ENCODE results near the gene TDRKH.
"Not testable (repeated sequence)": the region's sequence is repeated elsewhere in the genome, so short reads cannot be mapped to it uniquely, and the experiment has no call there.

The TDRKH gene

DNA sequence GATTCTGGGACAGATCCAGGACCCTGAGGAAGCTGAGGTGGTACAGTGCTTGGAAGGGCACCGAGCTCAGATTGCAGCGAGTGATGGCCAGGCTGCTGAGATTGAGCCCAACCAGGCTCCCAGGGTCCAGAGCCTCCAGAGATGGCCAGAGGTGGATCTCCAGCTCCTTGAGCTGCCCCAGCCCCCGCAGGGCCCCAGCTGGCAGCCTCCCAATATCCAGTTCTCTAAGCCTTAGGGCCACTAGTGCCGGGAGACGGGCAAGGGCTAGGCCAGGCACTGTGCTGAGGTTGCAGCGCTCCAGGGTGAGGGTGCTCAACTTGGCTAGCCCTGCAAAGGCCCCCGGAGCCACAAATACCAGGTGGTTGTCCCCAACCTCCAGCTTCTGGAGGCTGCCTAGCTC, 11.5 kb upstream of the TDRKH start:
- DNase-seq (ENCODE audit: low spot score): no peak

DNA sequence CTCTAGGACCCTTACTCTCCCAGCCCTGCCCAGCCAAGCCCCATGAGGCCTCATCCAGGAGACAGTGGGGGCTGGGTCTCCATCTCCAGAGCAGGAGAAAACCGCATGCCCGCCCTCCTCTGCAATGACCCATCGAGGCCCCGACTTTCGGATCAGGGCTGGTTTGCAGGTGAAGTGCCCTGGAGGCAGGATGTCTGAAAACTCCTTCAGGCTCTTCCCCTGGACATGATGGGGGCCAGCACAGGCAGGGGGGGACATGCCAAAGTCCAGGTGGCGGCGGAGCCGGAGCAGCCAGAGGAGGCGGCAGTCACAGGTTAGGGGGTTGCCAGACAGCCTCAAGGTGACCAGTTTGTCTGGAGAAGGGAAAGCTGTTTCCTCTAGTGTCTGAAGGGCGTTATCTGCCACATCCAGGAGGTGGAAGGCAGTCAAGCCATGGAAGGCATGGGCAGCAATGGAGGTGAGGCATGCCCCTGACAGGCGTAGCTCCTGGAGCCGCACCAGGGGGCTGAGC, 11.1 kb upstream of the TDRKH start:
- no peak for DNase-seq (ENCODE audit: low spot score)

DNA sequence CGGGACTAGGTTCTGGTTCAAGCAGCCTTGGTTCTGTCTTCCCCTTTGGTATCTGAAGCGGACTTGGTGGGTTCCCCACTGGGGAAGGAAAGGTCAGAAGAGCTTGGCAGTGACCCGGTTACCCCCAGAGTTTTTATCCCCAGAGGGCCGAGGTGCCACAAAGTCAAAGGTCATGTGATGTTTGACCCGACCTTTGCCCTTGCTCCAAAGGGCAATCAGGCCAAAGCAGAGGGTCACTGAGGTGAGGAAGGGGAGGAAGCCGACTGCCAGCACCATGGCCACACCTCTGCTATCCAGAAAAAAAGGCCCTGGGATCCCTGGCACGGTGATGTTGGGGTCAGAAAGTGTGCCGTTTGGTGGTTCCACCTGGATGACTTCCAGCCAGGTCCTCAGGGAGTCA, 10.5 kb upstream of the TDRKH start:
- DNase-seq (ENCODE audit: low spot score): no peak

DNA sequence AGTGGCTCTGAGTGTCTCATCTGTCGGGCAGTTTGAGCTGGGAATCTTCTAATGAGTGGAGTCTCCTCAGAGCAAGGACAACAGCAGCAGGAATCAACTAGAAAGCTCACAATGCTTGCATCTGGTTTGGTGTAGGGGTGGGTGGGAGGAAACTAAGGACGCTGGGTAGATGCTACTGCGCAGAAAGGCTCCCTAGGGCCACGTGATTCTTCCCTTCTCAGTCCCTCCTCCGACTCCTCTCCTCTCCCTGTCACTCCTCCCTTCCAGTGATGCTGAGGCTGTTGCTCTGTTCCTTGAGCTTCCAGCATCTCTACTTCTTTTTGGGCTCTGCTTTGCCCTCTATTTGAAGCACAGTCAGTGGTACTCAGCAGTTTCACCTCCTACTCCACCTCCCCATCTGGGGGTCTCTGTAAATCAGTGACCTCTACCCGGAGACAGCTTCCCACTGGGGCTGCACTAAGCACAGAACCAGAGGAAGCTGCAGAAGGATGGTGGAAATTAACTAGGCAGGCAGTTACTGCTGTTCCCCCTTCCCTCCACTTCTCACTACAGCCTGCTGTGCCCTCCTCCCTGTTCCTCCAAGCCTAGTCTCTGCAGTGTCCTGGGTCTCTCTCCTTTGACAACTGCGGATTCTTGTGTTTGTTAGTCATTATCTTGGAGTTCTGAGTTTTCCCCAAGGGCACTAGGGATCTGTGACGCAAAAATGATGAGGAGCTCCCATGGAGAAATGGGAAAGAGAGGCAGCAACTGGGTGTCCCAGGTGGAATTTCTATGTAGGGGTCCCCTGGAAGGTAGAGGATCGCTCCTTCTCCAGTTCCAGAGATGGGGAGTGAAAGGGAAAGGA, 9.1 kb upstream of the TDRKH start:
- peak; percentile 56 for DNase-seq (ENCODE audit: low spot score)

DNA sequence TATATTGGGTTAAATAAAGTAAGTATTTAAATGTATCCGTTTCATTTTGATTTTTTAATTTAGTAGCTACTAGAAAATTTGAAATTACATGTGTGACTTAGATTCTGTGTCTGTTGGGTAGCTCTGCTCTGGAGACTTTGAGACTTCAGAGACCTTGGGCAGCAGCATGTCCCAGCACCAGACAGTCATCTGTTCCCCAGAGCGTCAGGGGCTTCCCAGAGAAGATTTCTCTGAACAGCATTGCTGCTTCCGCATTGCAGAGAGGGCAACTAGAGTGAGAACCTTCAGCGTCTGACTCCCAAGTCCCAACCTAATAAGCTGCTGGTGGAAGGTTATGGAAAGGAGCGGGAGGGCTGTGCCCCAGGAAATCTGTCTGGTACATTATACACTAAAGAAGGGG, 8.3 kb upstream of the TDRKH start:
- DNase-seq (ENCODE audit: low spot score): no peak

DNA sequence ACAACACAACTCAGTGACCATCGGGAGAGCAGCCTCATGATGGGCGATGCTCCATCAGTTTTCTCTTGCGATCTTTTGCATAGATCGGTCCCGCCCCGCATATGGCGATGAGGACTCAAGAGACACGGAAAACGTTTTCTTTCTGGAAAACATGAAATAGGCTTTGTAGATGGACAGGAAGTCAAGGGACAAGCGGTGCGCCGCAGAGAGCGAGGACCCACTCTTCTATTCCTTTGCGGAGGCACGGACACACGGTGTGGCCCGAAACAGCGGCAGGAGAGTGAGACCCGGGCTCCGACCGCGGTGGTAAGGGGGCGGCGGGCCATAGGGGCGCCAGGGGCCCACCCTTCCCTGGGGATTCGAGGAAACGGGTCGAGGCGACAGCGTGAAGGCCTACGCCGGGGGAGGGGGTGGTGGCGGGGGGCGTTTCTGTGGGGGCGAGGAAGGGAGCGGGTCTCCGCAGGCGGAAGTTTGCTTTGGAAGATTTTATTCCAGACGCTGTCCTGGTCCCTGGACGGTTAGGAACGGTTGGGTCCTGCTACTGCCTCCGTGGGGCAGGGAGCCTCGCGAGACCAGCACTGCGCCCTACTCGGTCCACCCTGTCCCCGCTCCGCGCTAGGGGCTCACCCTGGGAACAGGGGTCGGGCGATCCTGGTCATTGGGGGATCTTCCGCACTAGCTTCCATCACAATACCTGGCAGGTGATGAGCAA, 796 bp upstream of the TDRKH start:
- peak; percentile 58 for DNase-seq (ENCODE audit: low spot score)

DNA sequence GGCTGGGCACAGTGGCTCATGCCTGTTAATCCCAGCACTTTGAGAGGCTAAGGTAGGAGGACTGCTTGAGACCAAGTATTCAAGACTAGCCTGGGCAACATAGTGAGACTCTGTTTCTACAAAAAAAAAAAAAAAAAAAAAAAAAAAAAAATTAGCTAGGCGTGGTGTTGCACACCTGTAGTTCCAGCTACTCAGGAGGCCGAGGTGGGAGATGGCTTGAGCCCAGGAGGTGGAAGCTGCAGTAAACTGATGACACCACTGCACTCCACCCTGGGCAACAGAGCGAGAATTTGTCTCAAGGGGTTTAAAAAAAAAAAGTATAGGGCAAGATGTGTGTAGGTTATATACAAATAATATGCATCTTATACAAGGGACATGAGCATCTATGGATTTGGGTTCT, 2.6 kb downstream of the TDRKH start:
- DNase-seq (ENCODE audit: low spot score): no peak

DNA sequence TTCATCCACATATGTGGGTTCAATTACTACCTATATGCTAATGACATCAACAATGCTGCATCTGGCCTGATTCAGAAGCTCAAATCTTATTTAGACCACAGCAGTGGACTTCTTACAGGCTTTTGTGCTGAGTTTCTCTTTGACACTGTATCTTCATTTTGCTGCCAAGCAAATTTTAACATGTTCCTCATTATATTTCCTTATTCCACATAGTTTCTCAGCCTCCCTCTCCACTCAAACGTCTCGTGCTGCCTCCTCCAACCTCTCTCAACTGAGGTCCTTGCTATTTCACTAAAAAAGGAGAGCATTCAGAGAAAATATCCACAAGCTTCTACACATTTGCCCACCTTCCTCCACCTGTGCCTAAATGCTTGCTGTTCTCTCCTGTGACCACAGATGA, 6.5 kb downstream of the TDRKH start:
- DNase-seq (ENCODE audit: low spot score): no peak

DNA sequence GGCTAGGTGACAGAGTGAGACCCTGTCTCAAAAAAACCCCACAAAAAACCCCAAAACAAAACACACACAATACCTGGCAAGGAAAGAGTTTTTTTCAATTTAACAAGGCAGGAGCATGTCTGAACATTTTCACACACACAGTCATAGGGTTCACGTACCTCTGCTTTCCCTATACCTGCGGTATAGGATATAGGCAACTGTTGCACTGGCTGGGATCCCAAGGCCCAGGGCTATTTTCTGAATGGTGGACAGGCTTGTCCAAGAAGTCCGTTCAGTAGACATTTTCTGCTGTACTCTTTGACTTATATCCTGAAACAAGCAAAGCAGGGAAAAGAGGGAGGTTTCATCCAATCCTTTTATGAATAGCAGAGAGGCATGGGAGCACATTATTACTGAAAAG, 7.6 kb downstream of the TDRKH start:
- DNase-seq (ENCODE audit: low spot score): no peak

DNA sequence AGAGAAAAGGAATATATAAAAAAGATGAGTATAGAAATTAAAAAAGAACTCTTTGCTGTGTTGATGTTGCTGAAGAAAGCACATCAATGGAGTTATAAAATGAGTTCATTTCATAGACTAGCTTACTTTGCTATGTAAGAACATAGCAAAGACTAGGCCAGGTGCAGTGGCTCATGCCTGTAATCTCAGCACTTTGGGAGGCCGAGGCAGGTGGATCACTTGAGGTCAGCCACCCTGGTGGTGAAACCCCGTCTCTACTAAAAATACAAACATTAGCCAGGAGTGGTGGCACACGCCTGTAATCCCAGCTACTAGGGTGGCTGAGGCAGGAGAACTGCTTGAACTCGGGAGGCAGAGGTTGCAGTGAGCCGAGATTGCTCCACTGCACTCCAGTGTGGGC, 8.3 kb downstream of the TDRKH start:
- DNase-seq (ENCODE audit: low spot score): not testable (repeated sequence)

DNA sequence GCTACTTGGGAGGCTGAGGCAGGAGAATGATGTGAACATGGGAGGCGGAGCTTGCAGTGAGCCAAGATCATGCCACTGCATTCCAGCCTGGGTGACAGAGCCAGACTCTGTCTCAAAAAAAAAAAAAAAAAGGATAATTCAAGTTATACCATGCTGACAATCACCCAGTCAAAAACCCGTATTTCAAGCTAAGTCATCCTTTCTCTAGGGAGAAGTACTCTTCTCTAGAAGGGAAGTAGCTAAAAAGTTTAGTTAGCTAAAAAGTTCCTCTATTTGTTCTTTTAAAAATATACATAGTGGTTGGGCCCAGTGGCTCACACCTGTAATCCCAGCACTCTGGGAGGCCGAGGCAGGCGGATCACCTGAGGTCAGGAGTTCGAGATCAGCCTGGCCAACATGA, 9.6 kb downstream of the TDRKH start:
- DNase-seq (ENCODE audit: low spot score): not testable (repeated sequence)

DNA sequence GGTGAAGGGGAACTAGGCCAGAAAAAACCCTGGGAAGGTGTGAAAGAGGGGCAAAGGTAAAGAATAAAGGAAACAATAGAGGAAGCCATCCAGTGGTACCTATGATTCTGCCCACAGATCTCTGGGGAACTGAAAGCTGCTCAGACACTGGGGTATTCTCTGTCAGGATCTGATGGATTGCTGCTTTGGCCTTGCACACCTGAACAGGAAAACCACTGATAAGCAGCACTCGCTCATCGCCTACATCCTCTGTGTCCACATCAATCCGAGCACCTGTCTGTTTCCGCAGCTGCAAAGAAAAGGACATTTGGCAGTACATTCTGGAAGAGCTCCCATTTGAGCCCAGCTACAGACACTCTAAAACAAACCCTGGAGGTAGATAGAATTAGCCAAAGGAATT, 10.4 kb downstream of the TDRKH start:
- DNase-seq (ENCODE audit: low spot score): no peak

DNA sequence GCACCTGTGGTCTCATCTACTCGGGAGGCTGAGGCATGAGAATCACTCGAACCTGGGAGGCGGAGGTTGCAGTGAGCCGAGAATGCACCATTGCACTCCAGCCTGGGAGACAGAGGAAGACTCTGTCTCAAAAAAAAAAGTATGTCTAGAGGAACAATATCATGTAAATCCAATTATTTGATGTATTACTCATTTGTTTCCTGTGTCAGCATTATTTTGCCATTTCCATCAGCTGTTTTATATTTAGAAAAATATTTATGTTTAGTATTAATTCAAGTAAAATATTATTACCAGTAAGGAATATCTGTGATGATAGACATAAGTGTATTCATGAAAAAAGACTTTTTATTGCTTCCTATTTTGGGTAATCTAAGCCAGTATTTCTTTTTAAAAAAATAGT, 13.0 kb downstream of the TDRKH start:
- no peak for DNase-seq (ENCODE audit: low spot score)

DNA sequence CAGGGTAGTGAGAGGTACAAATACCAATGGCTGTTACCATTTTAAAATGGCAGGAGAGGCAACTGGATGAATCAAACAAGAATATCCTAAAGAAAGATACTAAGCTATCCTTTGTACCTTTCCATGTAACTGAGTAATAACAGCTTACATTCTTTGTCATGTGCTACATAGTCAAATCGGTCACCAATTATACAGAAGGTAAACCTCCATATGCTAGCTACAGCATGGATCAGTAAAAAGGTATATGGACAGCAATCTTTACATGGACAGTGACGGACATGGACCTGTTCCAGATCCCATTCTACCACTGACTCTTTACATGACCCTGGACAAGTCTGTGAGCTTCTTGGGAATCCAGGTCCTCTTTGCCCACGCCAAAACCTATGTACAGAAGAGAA, 13.6 kb downstream of the TDRKH start:
- DNase-seq (ENCODE audit: low spot score): no peak

DNA sequence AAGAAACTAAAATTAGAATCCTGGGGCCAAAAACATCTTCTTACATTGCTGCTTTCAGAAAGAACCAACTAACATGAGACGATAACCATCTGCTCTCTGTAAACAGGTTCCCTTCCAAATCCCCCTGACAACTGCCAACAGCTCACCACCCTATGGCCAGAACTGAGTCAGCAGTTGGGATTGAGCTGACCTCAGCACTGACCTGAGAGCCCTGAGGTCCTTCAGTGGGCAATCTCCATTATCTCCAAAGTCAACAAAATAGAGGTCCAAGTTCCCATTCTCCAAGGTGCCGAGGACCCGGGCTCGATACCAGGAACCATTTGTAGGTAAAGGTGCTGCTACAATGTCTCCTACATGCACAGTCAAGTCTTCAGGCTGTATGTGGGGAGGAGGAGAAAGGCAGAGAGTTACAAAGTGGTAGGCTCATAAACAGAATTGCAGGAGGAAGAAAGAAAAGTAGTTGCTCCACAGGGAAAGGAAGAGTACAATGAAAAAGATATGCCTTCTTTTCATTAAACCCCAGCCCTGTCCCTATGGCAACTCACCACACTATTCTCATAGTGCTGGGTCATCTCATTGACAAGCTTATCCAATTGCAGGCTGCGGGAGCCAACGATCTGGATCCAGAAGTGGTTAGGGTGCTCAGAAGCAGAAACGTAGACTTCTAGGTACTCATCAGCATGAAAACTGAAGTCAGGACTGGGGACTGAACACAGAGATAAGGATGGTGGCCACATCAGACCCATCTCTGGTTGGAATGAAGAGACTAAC, 14.2 kb downstream of the TDRKH start:
- DNase-seq (ENCODE audit: low spot score): no peak

DNA sequence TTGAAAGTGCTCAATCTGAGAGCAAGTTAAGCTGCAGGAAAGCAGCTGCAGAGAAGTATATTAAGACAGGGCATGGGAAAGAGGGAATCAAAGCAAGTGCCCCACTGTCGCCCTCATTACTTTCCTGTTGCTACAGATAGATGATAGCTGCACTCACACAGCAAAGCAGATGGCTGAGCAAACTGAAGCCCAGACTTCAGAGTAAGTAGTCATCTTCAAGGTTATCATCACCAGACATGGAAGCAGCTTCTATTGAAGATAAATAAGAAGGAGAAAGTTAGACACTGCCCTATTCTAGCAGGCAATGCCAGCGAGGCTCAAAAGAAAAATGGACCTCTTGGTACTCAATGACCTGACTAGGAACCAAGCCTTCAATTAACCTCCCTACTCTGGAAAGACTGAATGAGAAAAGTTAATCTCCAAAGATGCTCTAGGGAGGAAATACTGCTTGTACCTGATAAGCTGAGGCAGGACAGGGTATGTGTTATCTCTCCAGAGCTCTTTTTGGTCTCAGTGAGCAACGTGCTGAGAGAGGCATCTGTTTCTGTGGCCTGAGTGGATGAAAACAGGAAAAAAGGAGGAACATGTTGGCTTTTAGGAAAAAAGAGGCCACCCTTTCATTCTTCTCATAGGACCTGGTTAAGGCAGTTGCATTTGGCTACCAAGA, 15.9 kb downstream of the TDRKH start:
- DNase-seq (ENCODE audit: low spot score): no peak

DNA sequence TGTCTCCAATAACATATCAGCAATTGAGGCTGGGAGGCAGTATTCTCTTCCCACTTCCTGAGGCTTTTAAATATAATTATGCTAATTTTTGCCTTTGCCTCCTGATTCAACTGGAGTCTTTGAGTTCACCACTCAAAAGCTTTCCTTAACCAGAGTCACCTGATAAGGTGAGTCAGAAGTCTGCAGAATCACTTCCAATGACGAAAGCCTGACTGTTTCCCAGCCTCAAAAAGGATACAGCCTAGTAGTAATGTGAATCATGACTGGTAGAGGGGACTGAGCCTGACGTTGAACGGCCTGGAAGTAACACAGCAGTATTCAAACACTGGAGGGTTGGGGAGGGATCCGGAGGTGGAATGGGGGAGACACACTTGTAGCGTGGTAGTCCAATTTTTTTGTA, 16.6 kb downstream of the TDRKH start:
- no peak for DNase-seq (ENCODE audit: low spot score)

DNA sequence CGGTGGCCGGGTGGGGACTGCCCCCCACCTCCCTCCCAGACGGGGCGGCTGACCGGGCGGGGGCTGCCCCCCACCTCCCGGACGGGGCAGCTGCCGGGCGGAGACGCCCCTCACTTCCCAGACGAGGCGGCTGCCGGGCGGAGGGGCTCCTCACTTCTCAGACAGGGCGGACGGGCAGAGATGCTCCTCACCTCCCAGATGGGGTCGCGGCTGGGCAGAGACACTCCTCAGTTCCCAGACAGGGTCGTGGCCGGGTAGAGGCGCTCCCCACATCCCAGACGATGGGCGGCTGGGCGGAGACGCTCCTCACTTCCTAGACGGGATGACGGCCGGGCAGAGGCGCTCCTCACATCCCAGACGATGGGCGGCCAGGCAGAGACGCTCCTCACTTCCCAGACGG, 21.0 kb downstream of the TDRKH start:
- not testable (repeated sequence) for DNase-seq (ENCODE audit: low spot score)

DNA sequence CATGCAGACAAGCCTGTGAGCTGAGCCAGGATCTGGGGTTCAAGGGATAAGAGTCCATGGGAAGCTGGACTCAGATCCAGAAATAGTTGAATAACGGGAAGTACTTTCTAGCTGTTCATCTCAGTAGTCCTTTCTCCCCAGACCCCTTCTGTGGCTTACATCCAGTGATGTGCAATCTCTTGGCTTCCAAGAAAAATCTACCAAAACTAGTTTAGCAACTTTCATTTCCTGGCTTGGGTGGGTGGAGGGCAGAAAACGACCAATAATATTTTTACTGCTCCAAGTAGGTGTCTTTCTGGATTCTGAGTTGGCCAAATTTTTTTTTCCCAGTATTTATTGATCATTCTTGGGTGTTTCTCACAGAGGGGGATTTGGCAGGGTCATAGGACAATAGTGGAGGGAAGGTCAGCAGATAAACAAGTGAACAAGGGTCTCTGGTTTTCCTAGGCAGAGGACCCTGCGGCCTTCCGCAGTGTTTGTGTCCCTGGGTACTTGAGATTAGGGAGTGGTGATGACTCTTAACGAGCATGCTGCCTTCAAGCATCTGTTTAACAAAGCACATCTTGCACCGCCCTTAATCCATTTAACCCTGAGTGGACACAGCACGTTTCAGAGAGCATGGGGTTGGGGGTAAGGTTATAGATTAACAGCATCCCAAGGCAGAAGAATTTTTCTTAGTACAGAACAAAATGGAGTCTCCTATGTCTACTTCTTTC, 21.8 kb downstream of the TDRKH start:
- DNase-seq (ENCODE audit: low spot score): not testable (repeated sequence)

DNA sequence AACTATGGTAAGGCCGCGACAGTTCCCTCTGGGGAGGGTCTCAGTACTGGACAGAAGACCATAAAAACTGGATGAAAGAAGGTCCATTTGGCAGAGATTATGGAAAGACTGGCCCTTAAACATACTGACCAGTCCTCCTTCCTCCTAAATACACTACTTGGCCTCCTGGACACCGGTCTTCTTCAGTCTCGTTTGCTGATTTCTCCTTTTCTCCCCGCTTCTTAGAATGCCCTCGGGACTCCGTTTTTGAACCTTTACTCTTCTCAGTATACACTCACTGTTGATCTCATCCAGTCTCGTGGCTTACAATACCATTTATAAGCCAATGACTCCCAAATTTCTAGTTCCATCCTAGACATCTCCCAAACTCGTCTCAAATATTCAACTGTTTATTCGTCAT, 26.3 kb downstream of the TDRKH start:
- DNase-seq (ENCODE audit: low spot score): no peak

Measured in ecto neural progenitor cell (in vitro differentiated cells).